Activated naive CD4-positive, alpha-beta T cell treated with Interleukin-2 at 50 U/mL for 16 hours (primary cell): ENCODE measurements around the gene CDH23.

Source experiments
- DNase-seq: peaks from one replicate; pipeline ENCODE4 v3.0.0-alpha.2; 2020

The CDH23 gene

GRCh38 chr10:71569775-71570588 lies 173.3 kb downstream of the CDH23 start:
- DNase-seq = peak; percentile 79

- no peak for DNase-seq
These were observed 174.9 kb downstream of the CDH23 start for GRCh38 chr10:71571460-71572175.

- DNase-seq = no peak
These were observed 176.2 kb downstream of the CDH23 start for GRCh38 chr10:71572962-71573361.

GRCh38 chr10:71573562-71574518 lies 177.1 kb downstream of the CDH23 start:
- no peak for DNase-seq

GRCh38 chr10:71575451-71575850 lies 178.7 kb downstream of the CDH23 start:
- no peak for DNase-seq

GRCh38 chr10:71575934-71576801 lies 179.4 kb downstream of the CDH23 start:
- no peak for DNase-seq

- DNase-seq = no peak
These were observed 180.1 kb downstream of the CDH23 start for GRCh38 chr10:71576842-71577241.

GRCh38 chr10:71577345-71577744 lies 180.6 kb downstream of the CDH23 start:
- no peak for DNase-seq

GRCh38 chr10:71578069-71578468 lies 181.3 kb downstream of the CDH23 start:
- no peak for DNase-seq

- no peak for DNase-seq
These were observed 182.9 kb downstream of the CDH23 start for GRCh38 chr10:71579668-71580067.

GRCh38 chr10:71580415-71580814 lies 183.7 kb downstream of the CDH23 start:
- no peak for DNase-seq

- no peak for DNase-seq
These were observed 184.2 kb downstream of the CDH23 start for GRCh38 chr10:71580926-71581325.

GRCh38 chr10:71581376-71581775 lies 184.7 kb downstream of the CDH23 start:
- DNase-seq = no peak

- DNase-seq = no peak
These were observed 185.3 kb downstream of the CDH23 start for GRCh38 chr10:71582019-71582418.

- no peak for DNase-seq
These were observed 186.1 kb downstream of the CDH23 start for GRCh38 chr10:71582506-71583475.

GRCh38 chr10:71584461-71584860 lies 187.7 kb downstream of the CDH23 start:
- DNase-seq = no peak

GRCh38 chr10:71584902-71585563 lies 188.3 kb downstream of the CDH23 start:
- no peak for DNase-seq

- DNase-seq = no peak
These were observed 189.0 kb downstream of the CDH23 start for GRCh38 chr10:71585564-71586290.

- DNase-seq = no peak
These were observed 191.3 kb downstream of the CDH23 start for GRCh38 chr10:71587941-71588573.
